ENCODE data around the gene HSPBAP1. TPM values are rescaled to one million over a fixed set of nuclear protein-coding genes. Genes with fewer than 3 reads are reported as not detected.

Gene HSPBAP1
- total and polyA plus RNA-seq, 2 of the 4 experiments (the other 2 are of a cell fraction) = 2.6 to 4.8 TPM

DNA sequence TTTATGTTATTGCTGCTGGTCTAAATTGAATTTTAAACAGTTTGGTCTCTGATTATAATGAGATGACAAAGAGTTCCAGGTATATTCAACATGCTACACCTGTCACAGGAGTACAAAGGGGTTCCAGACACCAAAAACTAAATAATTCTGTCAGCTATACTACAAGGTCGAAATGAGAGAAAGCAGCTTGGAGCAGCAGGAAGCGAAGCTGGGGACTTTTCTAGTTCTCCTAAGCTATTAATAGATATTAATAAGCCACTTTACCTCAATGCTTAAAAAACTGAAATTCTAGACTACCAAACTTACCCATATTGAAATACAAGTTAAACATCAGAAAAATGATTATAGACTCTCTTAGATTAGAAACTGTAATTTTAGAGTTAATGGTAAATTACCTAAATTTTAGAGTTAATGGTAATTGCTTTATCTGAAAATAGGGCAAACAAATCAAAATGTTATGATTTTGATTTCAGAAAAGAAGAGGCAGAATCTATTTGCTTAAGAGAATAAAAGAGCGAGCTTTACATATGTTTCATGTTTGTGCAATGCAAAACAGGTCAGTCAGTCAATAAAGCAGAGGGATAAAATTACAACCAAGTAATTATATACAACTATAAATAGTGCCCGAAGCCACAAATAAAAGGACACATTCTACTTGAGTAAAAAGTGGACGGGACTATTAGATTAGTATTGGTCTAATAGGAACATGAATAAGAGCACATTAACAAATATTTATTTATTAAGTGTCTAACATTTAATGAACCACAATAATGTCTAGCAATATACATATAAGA is 16.8 kb downstream of the HSPBAP1 start:
- no peaks in the 10 kb centered on the region for H3K9me3 ChIP-seq (ENCODE audit: control insufficient read depth, insufficient read depth, low read length)
- no peak overlapping the region for H3K23ac ChIP-seq (ENCODE audit: low read depth, low read length)
- H3K4me1 ChIP-seq (ENCODE audit: control insufficient read depth, insufficient read depth, low read length) = 0 out of 2 replicates have a peak, but pooled peaks cover 2% of the 10 kb centered on the region
- WGBS, 2 experiments (ENCODE audit: extremely low coverage in 2 of 2, insufficient read length in 1 of 2) = no CpG with 5 or more reads among the region's 5 CpGs
- H3K4ac ChIP-seq (ENCODE audit: low read depth, low read length) = no peak overlapping the region
- no peak overlapping the region for H3K4me2 ChIP-seq (ENCODE audit: low read depth, low read length)
- TF ChIP-seq MXI1 (IDR thresholded peaks at IDR 0.05; ENCODE audit: borderline replicate concordance, low read depth, low read length) (no peak), POLR2A (IDR thresholded peaks at IDR 0.05; ENCODE audit: low read depth, low read length) (no peak), FOS (IDR thresholded peaks at IDR 0.05; ENCODE audit: low read depth, low read length) (no peak), CHD1 (IDR thresholded peaks at IDR 0.05; ENCODE audit: low read depth, low read length) (no peak)
- dilution Hi-C loops (cut with HindIII; ENCODE audit: low sequenced_read_pairs, unreplicated experiment) = no loop called here
- H3K18ac ChIP-seq (ENCODE audit: low read depth, low read length) = no peak overlapping the region
- H3K36me3 ChIP-seq (ENCODE audit: control insufficient read depth, insufficient read depth, low read length) = no peaks in the 10 kb centered on the region
- H4K20me1 ChIP-seq (ENCODE audit: insufficient read depth, low read length) = no peaks in the 10 kb centered on the region
- H3K14ac ChIP-seq (replicated peaks; ENCODE audit: low read depth, low read length) = no peak overlapping the region
- CTCF ChIA-PET = no interaction called here
- no peak overlapping the region for H2BK20ac ChIP-seq (ENCODE audit: low read depth, low read length)
- no peak overlapping the region for H3K56ac ChIP-seq (ENCODE audit: extremely low read depth, insufficient read depth, low read length)
- H2BK15ac ChIP-seq (ENCODE audit: low read depth, low read length) = no peak overlapping the region
- no peak overlapping the region for H2BK5ac ChIP-seq (ENCODE audit: low read depth, low read length, poor library complexity, severe bottlenecking)
- no peak overlapping the region for H3K9ac ChIP-seq (ENCODE audit: low read depth, low read length)
- intact Hi-C loops (cut with micrococcal nuclease) = no loop called here
- ATAC-seq (ENCODE audit: low read depth) (no peak), DNase-seq (no peak)
- no peak overlapping the region for H3K4me3 ChIP-seq (ENCODE audit: insufficient read depth, low read depth, low read length)
- H3K27ac ChIP-seq (ENCODE audit: insufficient read depth, low read length) = no peak overlapping the region
- POLR2A ChIA-PET (ENCODE audit: unreplicated experiment) = no interaction called here
- no peaks in the 10 kb centered on the region for H3K79me1 ChIP-seq (ENCODE audit: low read depth in 1 of 2, low read length in 2 of 2)
- 0 out of 2 replicates have a peak, but pooled peaks cover 6% of the 10 kb centered on the region for H3K9me1 ChIP-seq (ENCODE audit: insufficient read depth, low read length)
- in situ Hi-C loops (cut with MboI; ENCODE audit: low sequenced_read_pairs) = no loop called here
- no peak overlapping the region for H4K91ac ChIP-seq (ENCODE audit: insufficient read depth, low read depth, low read length)
- no peak overlapping the region for H2AFZ ChIP-seq (replicated peaks; ENCODE audit: low read length, poor library complexity)
- H4K5ac ChIP-seq (ENCODE audit: low read depth, low read length) = no peak overlapping the region
- no peak overlapping the region for H2BK120ac ChIP-seq (ENCODE audit: low read depth, low read length)
- no peak overlapping the region for H4K8ac ChIP-seq (ENCODE audit: low read depth in 2 of 2, low read length in 2 of 2)
- no peak overlapping the region for H2AK9ac ChIP-seq (replicated peaks; ENCODE audit: low read depth, low read length, poor library complexity)
- H2AK5ac ChIP-seq (ENCODE audit: low read depth, low read length) = no peak overlapping the region
- no peaks in the 10 kb centered on the region for H3K27me3 ChIP-seq (ENCODE audit: control insufficient read depth, insufficient read depth, low read length)
- no TSS peak for BruUV-seq (replicated peaks)
